EL (cell line): Measurements from ENCODE around the gene GNS.
A peak's percentile ranks its signal among the peaks of the same experiment; 100 is the strongest.
"Not testable (repeated sequence)": the region's sequence is repeated elsewhere in the genome, so short reads cannot be mapped to it uniquely, and the experiment has no call there.

Experiments used
- DNase-seq: peaks from one replicate; pipeline ENCODE4 v3.0.0-alpha.2; 2016

GNS gene

DNA sequence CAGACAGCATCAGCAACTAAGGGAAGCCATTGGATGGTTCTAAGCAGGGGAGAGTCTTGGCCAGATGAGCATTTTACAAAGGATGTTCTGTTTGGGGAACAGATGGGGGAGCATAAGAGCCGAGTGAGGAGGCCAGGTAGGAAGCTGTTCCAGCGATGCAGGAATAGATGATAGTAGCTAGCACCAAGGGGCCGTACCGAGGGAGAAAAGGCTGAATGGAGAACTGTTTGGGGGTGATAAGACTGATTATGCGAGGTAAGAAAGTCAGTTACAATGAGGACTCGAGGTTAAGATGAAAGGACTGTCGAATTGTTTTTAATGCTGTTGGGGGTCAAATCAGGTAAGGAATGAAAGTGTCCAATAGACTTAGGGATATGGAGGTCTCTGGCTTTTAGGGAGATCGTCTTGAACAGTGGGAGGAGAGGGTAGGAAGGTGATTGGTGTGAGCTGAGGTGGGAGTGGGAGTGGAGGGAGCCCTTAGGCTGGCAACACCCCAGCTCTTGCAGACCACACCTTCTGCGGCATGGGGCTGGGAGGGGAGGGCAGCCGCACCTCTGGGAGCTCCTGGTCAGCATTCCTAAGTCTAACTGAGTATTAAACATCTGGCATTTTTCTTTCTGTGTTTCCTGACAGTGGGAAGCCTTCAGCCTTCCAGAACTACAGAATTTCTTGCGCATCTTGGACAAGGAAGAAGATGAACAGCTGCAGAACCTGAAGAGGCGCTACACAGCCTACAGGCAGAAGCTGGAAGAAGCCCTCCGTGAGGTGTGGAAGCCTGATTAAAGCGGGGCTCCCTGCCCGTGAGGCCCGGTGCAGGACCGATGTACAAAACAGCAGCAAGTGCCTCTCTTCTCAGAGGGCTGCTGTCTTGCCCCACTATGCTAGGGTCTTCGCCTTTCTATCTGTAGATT, 64.8 kb downstream of the GNS start:
- no peak for DNase-seq

DNA sequence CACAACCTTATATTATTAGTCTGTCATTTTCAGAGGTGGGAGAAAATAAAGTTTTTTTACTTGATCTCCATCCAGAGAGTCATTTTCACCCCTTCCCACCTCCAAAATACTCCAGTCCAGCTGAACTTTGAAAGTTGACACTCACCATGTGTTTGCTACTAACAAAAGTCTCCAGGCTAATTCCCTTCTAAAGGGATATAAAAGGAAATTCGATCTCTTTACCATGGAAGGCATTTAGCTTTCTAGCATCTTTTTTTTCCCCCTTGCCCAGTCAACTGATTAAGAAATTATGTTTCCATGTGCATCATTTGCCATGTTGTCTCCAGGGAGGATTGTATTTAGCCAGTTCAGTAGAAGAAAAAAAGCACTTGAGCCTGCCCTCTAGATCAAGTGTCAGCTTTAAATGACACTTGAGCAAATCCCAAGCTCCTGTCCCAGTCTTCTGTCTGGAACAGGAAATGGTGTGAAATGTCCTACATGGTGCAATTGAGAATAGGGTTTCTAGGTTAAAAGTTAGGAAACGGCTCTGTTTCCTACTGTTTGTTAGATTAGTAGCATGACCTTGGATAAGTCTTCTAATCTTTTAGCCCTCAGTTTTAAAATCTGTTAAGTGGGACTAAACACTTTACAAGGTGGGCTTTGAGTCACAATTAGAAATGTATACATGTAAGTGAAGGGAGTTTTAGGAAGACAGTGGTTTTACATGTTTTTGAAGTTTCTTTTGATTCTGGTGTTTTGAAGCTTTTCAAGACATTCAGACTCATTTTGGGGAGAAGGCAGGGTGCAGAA, 67.2 kb downstream of the GNS start:
- DNase-seq, result no peak

- DNase-seq, result no peak
These were observed 67.9 kb downstream of the GNS start for GRCh38 chr12:64691227-64691794.

DNA sequence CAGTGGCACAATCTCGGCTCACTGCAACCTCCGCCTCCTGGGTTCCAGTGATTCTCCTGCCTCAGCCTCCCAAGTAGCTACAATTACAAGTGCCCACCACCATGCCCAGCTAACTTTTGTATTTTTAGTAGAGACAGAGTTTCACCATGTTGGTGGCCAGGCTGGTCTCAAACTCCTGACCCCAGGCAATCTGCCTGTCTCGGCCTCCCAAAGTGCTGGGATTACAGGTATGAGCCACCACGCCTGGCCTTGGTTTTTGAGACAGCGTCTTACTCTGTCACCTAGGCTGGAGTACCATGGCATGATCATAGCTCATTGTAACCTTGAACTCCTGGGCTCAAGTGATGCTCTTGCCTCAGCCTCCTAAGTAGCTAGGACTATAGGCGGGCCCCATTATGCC, 69.0 kb downstream of the GNS start:
- not testable (repeated sequence) for DNase-seq

GRCh38 chr12:64688715-64689114, 70.5 kb downstream of the GNS start:
- DNase-seq, result no peak

DNA sequence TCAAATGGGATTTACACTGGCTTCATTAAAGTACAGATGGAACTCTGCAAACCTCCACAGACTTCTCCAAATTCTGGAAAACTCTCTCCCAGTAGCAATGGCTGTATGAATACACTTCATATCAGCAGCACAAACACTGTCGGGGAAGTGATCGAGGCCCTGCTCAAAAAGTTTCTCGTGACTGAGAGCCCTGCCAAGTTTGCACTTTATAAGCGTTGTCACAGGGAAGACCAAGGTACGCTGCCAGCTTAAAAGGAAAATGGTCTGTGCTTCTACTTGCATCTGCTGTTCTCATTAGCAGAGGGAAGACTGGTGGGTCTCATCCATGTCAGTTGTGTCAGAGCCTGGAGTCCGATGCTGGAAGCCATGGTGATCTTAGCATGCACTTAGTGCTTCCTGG, 71.0 kb downstream of the GNS start:
- no peak for DNase-seq

GRCh38 chr12:64687816-64688215, 71.4 kb downstream of the GNS start:
- DNase-seq, result peak; percentile 25

- DNase-seq, result no peak
These were observed 73.6 kb downstream of the GNS start for GRCh38 chr12:64685605-64686004.

GRCh38 chr12:64685050-64685449, 74.2 kb downstream of the GNS start:
- no peak for DNase-seq

DNA sequence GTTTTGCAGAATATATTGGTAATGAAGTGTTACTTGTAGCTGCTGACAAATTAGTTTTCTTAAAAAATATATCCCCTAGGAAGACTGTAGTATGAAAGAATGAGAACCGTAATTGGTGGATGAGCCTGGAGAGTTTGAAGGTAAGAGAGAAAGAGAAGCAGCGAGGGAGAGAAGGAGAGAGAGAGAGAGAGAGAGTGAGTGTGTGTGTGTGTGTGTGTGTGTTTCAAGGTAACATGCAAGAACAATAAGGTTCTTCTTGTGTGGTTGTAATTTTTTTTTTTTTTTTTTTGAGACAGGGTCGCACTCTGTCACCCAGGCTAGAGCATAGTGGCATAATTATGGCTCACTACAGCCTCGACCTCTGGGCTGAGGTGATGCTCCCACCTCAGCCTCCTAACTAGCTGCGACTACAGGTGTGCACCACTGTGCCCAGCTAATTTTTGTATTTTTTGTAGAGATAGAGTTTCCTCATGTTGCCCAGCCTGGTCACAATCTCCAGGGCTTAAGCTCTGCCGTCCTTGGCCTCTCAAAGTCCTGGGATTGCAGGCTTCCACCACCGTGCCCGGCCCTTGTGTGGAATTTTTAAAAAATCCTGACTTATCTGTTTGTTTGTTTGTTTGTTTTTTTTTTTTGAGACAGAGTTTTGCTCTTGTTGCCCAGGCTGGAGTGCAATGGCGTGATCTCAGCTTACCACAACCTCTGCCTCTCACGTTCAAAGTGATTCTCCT, 75.2 kb downstream of the GNS start:
- DNase-seq, result no peak

DNA sequence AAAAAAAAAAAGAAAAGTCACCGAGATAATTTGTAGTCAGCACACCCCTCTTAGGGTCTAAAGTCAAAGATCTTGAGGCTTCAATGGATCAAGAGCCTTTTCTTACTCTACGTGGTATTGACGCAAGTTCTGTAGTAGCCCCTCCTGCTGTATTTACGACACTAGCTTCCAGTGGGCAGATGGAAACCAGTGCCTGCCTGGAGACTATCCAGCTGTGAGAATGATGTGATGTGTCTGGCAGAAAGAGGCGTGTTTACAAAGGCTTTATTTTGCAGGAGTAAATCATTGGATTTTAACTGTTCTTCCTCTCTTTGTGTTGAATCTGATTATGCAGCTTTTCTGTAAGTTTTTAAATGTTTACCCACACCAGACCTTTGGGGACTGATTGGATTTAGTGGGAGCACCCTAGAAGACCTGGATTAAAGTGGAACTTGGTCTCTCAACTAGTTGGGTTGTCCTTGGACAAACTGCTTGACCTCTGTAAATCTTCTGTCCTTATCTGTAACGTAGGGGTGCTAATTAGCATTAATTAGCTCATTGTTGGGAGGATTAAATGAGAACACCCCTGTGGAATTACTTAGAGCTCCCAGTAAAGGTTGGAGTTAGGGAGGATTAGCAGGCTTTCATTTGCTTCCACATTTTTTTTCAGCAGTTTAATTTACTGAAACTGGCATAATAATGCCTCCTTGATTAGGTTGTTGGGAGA, 76.5 kb downstream of the GNS start:
- DNase-seq, result no peak

GRCh38 chr12:64681200-64682052, 77.8 kb downstream of the GNS start:
- no peak for DNase-seq

GRCh38 chr12:64680235-64680634, 79.0 kb downstream of the GNS start:
- DNase-seq, result no peak

- peak; percentile 61 for DNase-seq
These were observed 79.7 kb downstream of the GNS start for GRCh38 chr12:64679487-64680001.

GRCh38 chr12:64678835-64679234, 80.4 kb downstream of the GNS start:
- DNase-seq, result no peak

GRCh38 chr12:64678248-64678647, 81.0 kb downstream of the GNS start:
- DNase-seq, result no peak

GRCh38 chr12:64675795-64676194, 83.4 kb downstream of the GNS start:
- peak; percentile 53 for DNase-seq

DNA sequence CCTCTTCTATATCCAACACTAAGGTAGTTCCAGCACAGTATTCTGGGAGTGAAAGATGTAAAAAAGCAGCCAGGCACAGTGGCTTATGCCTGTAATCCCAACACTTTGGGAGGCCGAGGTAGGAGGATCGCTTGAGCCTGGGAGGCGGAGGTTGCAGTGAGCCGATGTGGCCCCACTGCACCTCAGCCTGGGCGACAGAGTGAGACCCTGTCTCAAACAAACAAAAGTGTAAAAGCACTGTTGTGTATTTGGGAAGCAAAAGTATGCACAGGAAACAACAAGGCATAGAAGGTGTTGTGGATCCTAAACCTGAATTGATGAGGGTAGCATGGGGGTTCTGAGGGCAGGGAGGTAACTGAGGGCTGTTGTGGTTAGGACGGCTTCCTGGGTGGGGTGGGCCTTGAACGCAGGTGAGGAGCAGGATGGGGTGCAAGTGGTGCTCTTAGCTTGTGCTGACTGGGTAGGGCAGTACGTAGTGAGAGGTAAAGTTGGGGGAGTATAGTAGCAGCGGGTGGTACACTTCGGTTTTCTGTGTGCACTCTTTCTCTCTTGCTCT, 84.8 kb downstream of the GNS start:
- no peak for DNase-seq

DNA sequence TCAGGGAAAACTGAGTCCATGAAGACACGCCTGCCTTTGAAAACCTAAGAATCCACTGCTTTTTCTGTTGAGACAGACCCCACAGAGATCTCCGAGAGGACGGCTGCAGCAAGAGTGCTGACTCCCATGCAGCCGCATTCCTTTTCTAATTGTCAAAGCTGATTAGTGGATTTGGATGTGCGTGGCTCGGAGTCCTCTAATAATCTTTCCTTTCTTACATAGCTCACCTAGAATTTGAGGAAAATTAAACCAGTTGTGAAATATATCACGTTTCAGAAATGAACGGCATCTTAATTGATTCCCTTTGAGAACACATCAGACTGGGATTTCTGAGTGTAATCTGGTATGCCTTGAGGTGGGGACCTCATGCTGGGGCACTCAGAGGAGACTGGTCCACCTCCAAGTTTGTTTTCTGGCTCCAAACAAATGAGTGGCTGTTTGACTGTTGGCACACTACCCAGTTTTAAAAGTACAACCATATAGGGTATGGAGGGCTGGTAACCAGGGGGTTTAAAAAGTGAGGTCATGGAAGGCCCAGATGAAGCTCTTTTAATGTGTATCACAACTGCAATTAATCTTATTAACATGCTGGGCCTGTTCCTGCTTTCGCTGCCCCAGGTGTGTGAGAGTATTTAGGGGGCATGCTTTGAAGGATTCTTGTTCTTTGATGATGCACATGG, 85.6 kb downstream of the GNS start:
- no peak for DNase-seq

GRCh38 chr12:64672925-64673409, 86.2 kb downstream of the GNS start:
- peak; percentile 60 for DNase-seq
